RWPE2 (cell line): Measurements from ENCODE around the gene TMEM59L.

Experiments
- ATAC-seq: fragments of 200-7000 bp; cut with Tn5 transposase; 3 replicates; pipeline ENCODE4 v1.9.1; 2021; ENCODE audit warnings: low read depth
- DNase-seq: peaks from one replicate; pipeline ENCODE4 v3.0.0-alpha.2; 2020; ENCODE audit warnings: low spot score
- H3K27ac ChIP-seq: fragments of 450-650 bp; 2 replicates; pipeline ENCODE4 v1.5.1; 2017; ENCODE audit warnings: mild to moderate bottlenecking; ENCODE audit not compliant: poor library complexity, severe bottlenecking
- H3K27me3 ChIP-seq: fragments of 250-450 bp; sonication (Bioruptor Pico); 2 replicates; pipeline ENCODE4 v1.5.1; 2021; ENCODE audit warnings: mild to moderate bottlenecking, moderate library complexity; ENCODE audit not compliant: insufficient read depth, poor library complexity, severe bottlenecking
- H3K36me3 ChIP-seq: fragments of 250-450 bp; sonication (Bioruptor Pico); 2 replicates; pipeline ENCODE4 v1.5.1; 2020; ENCODE audit warnings: low read depth, mild to moderate bottlenecking, moderate library complexity
- H3K4me1 ChIP-seq: fragments of 250-450 bp; sonication (Bioruptor Pico); 2 replicates; pipeline ENCODE4 v1.5.1; 2021; ENCODE audit warnings: mild to moderate bottlenecking, moderate library complexity; ENCODE audit not compliant: insufficient read depth, poor library complexity, severe bottlenecking
- H3K4me3 ChIP-seq: fragments of 250-450 bp; sonication (Bioruptor Pico); 2 replicates; pipeline ENCODE4 v1.5.1; 2021; ENCODE audit warnings: mild to moderate bottlenecking, moderate library complexity; ENCODE audit not compliant: severe bottlenecking
- H3K9me3 ChIP-seq: fragments of 250-450 bp; sonication (Bioruptor Pico); 2 replicates; pipeline ENCODE4 v1.5.1; 2021; ENCODE audit warnings: mild to moderate bottlenecking, moderate library complexity; ENCODE audit not compliant: severe bottlenecking
- TF ChIP-seq, protein P1 (sequence below): fragments of 450-650 bp; IDR thresholded peaks from one replicate; pipeline ENCODE4 v1.5.1; 2017; ENCODE audit warnings: mild to moderate bottlenecking, moderate library complexity; ENCODE audit not compliant: poor library complexity, severe bottlenecking

TMEM59L gene

DNA sequence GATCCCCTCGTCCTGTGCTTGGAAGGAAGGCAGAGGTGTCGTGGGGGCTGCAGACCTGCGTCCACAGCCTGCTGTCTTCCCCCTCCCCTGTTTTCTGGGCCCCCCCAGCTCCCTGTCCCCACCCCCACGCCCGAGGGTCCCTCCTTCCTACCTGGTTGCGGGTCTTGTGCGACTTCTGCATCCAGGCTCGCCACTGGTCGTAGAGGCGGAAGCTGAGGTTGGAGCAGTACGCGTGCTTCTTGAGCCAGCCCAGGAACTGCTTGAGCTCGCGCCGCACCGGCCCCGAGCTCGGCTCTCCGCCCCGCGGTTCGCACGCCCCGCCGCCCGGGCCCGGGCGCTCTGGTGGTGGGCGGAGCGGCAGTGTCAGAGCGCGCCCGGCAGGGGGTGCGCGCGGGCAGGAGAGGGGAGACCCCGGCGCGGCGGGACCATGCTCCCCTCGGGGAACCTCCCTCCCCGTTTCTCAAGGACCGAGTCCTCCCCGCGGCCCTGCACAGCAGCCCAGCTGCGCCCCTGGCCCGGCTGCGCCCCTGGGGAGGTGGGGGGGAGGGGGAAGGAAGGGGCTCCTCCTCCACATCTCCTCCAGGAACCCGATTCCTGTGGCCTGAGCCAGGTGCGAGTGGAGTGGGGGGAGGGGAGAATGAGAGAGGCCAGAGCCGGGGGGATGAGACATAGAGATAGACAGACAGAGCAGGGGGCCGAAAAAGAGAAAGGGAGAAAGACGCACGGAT, 18.4 kb upstream of the TMEM59L start:
- Histone ChIP-seq H3K4me1 (peaks cover 5% of the 10 kb centered on the region), H3K27ac (no peak overlapping the region), H3K27me3 (no peaks in the 10 kb centered on the region), H3K36me3 (peaks cover 8% of the 10 kb centered on the region; the same call in 1 of the 2 replicates), H3K4me3 (peak overlapping the region; percentile 21), H3K9me3 (no peaks in the 10 kb centered on the region)
- peak; percentile 59 for ATAC-seq
- DNase-seq, result peak; percentile 54
- TF ChIP-seq, protein P1, sequence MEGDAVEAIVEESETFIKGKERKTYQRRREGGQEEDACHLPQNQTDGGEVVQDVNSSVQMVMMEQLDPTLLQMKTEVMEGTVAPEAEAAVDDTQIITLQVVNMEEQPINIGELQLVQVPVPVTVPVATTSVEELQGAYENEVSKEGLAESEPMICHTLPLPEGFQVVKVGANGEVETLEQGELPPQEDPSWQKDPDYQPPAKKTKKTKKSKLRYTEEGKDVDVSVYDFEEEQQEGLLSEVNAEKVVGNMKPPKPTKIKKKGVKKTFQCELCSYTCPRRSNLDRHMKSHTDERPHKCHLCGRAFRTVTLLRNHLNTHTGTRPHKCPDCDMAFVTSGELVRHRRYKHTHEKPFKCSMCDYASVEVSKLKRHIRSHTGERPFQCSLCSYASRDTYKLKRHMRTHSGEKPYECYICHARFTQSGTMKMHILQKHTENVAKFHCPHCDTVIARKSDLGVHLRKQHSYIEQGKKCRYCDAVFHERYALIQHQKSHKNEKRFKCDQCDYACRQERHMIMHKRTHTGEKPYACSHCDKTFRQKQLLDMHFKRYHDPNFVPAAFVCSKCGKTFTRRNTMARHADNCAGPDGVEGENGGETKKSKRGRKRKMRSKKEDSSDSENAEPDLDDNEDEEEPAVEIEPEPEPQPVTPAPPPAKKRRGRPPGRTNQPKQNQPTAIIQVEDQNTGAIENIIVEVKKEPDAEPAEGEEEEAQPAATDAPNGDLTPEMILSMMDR, result peak; percentile 93

DNA sequence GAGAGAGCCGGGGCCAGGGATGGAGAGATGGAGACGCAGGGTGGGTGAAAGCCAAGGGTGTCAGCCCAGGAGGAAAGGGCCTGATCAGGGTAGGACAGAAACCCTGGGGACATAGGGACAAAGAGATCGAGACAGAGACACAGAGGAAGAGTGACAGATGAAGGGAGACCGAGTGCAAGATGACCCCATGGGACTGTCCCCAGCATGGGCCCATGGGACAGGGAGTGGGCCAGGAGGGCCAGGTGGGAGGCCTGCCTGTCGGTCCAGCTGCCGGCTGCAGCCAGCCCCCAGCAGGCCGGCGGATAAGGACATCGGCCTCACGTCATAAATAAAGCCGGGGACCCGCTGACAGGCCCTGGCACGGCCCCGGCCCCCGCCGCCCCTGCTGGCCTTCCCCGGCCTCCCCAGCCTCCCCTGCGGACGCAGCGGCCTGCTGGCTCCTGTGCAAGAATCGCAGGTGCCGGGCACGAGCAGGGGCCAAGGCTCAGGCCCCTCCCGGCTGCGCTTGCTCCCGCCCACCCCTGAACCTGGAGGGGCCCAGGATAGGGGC, 17.8 kb upstream of the TMEM59L start:
- Histone ChIP-seq H3K9me3 (no peaks in the 10 kb centered on the region), H3K4me3 (peak overlapping the region; percentile 21), H3K27ac (no peak overlapping the region), H3K27me3 (no peaks in the 10 kb centered on the region), H3K4me1 (peaks cover under 1% of the 10 kb centered on the region), H3K36me3 (peaks cover 8% of the 10 kb centered on the region; the same call in 1 of the 2 replicates)
- TF ChIP-seq, protein P1, result no peak
- DNase-seq, result peak; percentile 51
- ATAC-seq, result no peak

DNA sequence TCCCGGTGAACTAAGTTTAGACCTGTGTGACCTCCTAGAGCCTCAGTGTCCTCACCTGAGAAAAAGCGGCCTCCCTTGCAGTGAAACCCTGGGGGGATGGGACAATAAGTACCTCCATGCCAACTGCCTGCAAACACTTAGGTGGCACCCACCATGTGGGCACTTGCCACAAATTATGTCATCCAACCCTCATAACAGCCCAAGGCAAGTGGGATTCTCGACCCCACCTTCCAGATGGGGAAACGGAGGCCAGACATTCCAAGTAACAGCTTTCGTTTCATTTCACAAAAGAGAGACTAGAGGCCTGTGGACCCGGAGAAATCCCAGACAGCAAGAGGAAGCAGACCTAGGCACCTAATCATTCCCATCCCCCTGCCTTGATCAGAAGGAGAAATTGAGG, 17.2 kb upstream of the TMEM59L start:
- ATAC-seq (no peak), DNase-seq (no peak)
- Histone ChIP-seq H3K27me3 (no peaks in the 10 kb centered on the region), H3K4me3 (no peak overlapping the region), H3K36me3 (peaks cover 8% of the 10 kb centered on the region; the same call in 1 of the 2 replicates), H3K27ac (no peak overlapping the region), H3K9me3 (no peaks in the 10 kb centered on the region), H3K4me1 (no peaks in the 10 kb centered on the region)
- TF ChIP-seq, protein P1, result no peak

DNA sequence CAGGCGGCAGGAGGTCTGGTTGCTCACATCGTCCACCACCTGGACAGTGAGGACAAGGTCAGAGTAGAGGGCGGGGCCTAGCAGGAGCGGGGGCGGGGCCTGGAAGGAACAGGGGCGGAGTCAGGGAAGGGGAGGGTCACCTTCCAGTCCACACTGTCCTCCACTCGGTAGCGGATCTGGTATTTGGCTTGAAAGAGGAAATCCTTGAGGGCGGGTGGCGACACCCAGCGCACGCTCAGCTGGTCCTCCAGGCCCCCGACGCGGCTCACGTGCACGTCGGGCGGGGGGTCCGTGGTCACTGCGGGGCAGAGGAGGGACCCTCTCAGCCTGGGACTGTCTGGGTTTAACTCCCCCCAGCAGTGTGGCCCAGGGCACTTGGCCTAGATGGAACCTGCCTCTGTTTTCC, 15.9 kb upstream of the TMEM59L start:
- Histone ChIP-seq H3K27me3 (no peaks in the 10 kb centered on the region), H3K9me3 (no peaks in the 10 kb centered on the region), H3K27ac (no peak overlapping the region), H3K36me3 (no peaks in the 10 kb centered on the region), H3K4me3 (no peak overlapping the region), H3K4me1 (no peaks in the 10 kb centered on the region)
- DNase-seq, result peak; percentile 62
- TF ChIP-seq, protein P1, result no peak
- ATAC-seq, result peak; percentile 41; the same call in 1 of the 3 replicates
